Testis (tissue), 3 donors: ENCODE results near the gene GSDME. TPM values are rescaled to one million over a fixed set of nuclear protein-coding genes. Genes with fewer than 3 reads are reported as not detected.

Experiments
- DNase-seq: peaks from one replicate; pipeline ENCODE4 v3.0.0-alpha.2; 2019
- H3K27ac ChIP-seq, 2 donors: fragments of 200-600 bp; sonication (generic); one replicate each; pipeline ENCODE4 v1.5.1; 2019
- H3K27me3 ChIP-seq: fragments of 200-600 bp; sonication (generic); one replicate; pipeline ENCODE4 v1.5.1; 2019
- H3K36me3 ChIP-seq: fragments of 200-600 bp; sonication (generic); one replicate; pipeline ENCODE4 v1.5.1; 2017; ENCODE audit warnings: low read depth; ENCODE audit errors: missing control alignments
- H3K4me1 ChIP-seq: fragments of 200-600 bp; sonication (generic); one replicate; pipeline ENCODE4 v1.5.1; 2019
- H3K4me3 ChIP-seq, 2 donors: fragments of 200-600 bp; sonication (generic); one replicate each; pipeline ENCODE4 v1.5.1; 2017 to 2019
- H3K9me3 ChIP-seq: fragments of 200-600 bp; sonication (generic); one replicate; pipeline ENCODE4 v1.5.1; 2017
- CTCF ChIP-seq, 3 experiments: fragments of 450-650 bp in 2 of 3; fragments of 200-600 bp in 1 of 3; sonication (generic) in 1 of 3; IDR thresholded peaks; one replicate each; pipeline ENCODE4 v1.5.1; 2016 to 2019; ENCODE audit warnings: antibody characterized with exemption in 3 of 3, mild to moderate bottlenecking in 2 of 3, moderate library complexity in 1 of 3
- POLR2A ChIP-seq: fragments of 450-650 bp; IDR thresholded peaks from one replicate; pipeline ENCODE4 v1.6.1; 2017; ENCODE audit warnings: antibody characterized with exemption, mild to moderate bottlenecking, moderate library complexity
- WGBS, 2 donors: methylation state at CpG; one replicate each; pipeline ENCODE4 v1.1.5; 2018; 5-methylcytosine and 5-hydroxymethylcytosine counted together
- intact Hi-C: fragments of 100-400 bp; cut with DNase I; formaldehyde crosslinking; loops from one replicate; pipeline ENCODE4 v1.15.1; 2023; ENCODE audit warnings: low total_unique reads
- polyA plus RNA-seq: library from polyadenylated mRNA; stranded (reverse); fragments of 350-450 nt; fragmentation: Illumina TruSeq; extraction: RNeasy Lipid Tissue Mini Kit (QIAGEN cat#74804); gene quantifications from one replicate; pipeline ENCODE4 v1.2.3, GENCODE V29; 2014; ENCODE audit warnings: low read depth, low replicate concordance; ENCODE audit not compliant: insufficient read depth
- total RNA-seq, 2 donors: library from RNA; depleted of rRNA; stranded (reverse); fragments of >200 nt; gene quantifications; one replicate each; pipeline ENCODE4 v1.2.3, GENCODE V29; 2016

The GSDME gene
- total and polyA plus RNA-seq, 3 donors from 2014 or later = 31.8 to 59.4 (median 55.0) TPM

- Histone ChIP-seq H3K4me3 (no peak overlapping the region), H3K27me3 (no peaks in the 10 kb centered on the region), H3K27ac (no peak overlapping the region), H3K9me3 (no peaks in the 10 kb centered on the region), H3K4me1 (peaks cover 10% of the 10 kb centered on the region), H3K36me3 (no peaks in the 10 kb centered on the region)
- no peak for DNase-seq
- TF ChIP-seq POLR2A (no peak), CTCF (IDR thresholded peaks at IDR 0.05) (no peak)
- intact Hi-C loops = no loop called here
These were observed 23.0 kb downstream of the GSDME start for GRCh38 chr7:24734306-24734705.

- Histone ChIP-seq H3K4me3 (no peak overlapping the region), H3K9me3 (no peaks in the 10 kb centered on the region), H3K36me3 (no peaks in the 10 kb centered on the region), H3K27me3 (no peaks in the 10 kb centered on the region), H3K27ac (no peak overlapping the region), H3K4me1 (peaks cover 13% of the 10 kb centered on the region)
- TF ChIP-seq POLR2A = no peak
- no peak for TF ChIP-seq CTCF (IDR thresholded peaks at IDR 0.05)
- WGBS, 2 donors = 86 to 92% methylated on average over 1 to 2 of the region's 2 CpGs
- no peak for DNase-seq
- intact Hi-C loops = no loop called here
These were observed 23.7 kb downstream of the GSDME start for GRCh38 chr7:24733414-24734060.

DNA sequence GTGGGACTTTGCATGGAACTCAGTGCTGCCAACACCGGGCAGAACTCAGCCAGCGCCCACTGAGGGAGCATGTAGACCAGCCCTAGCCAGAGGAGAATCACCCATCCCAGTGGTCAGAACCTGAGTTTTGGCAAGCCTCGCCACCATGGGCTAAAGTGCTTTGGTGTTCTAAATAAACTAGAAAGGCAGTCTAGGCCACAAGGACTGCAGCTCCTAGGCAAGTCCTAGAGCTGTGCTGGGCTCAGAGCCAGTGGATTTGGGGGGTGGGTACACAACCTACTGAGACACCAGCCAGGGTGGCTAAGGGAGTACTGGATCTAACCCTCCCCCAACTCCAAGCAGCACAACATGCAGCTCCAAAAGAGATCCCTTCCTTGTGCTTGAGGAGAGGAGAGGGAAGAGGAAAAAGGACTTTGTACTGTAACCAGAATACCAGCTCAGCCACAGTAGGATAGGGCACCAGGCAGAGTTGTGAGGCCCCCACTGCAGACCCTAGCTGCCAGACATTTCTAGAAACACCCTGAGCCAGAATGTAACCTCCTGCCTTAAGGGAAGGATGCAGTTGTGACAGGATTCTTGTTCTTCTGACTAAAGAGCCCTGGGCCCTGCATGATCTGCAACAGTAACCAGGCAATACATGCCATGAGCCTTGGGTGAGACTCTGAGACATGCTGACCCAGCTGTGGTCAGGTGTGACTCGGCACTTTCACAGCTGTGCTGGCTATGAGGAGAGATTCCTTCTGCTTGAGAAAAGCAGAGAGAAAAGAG is 24.4 kb downstream of the GSDME start:
- Histone ChIP-seq H3K27me3 (no peaks in the 10 kb centered on the region), H3K36me3 (no peaks in the 10 kb centered on the region), H3K9me3 (no peaks in the 10 kb centered on the region), H3K4me3 (no peak overlapping the region), H3K4me1 (peaks cover 14% of the 10 kb centered on the region), H3K27ac (no peak overlapping the region)
- no peak for DNase-seq
- WGBS, 2 donors = 87 to 92% methylated on average over 2 to 4 of the region's 4 CpGs
- TF ChIP-seq CTCF (IDR thresholded peaks at IDR 0.05) (no peak), POLR2A (no peak)
- intact Hi-C loops = no loop called here

GRCh38 chr7:24731313-24731712 is 26.0 kb downstream of the GSDME start:
- Histone ChIP-seq H3K4me3 (no peak overlapping the region), H3K27ac (no peak overlapping the region), H3K4me1 (peaks cover 14% of the 10 kb centered on the region), H3K9me3 (no peaks in the 10 kb centered on the region), H3K27me3 (no peaks in the 10 kb centered on the region), H3K36me3 (no peaks in the 10 kb centered on the region)
- intact Hi-C loops = no loop called here
- TF ChIP-seq POLR2A (no peak), CTCF (IDR thresholded peaks at IDR 0.05) (no peak)
- no peak for DNase-seq
- WGBS, 2 donors = 92 to 94% methylated on average over 13 of the region's 13 CpGs

DNA sequence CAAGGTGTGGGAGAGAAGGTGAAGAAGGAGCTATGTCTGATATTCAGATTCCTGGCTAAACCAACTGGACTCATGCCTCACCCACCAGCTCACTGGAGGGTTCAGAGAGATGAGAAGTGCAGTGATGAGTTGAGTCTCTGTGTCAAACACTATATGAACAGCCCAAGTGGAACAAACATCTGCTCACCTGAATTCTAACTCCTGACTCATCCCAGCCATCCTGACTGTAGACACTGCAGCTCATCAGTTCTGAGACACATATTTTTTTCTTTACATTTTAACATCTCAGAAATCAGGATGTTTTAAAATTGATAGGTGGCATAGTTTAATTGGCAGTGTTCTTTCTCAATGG is 27.3 kb downstream of the GSDME start:
- Histone ChIP-seq H3K36me3 (no peaks in the 10 kb centered on the region), H3K4me1 (peaks cover 14% of the 10 kb centered on the region), H3K27me3 (no peaks in the 10 kb centered on the region), H3K9me3 (no peaks in the 10 kb centered on the region), H3K4me3 (no peak overlapping the region), H3K27ac (no peak overlapping the region)
- TF ChIP-seq POLR2A (no peak), CTCF (IDR thresholded peaks at IDR 0.05) (no peak)
- no peak for DNase-seq
- intact Hi-C loops = no loop called here
